ENCODE measurements around the gene NEDD9. TPM values are rescaled to one million over a fixed set of nuclear protein-coding genes. Genes with fewer than 3 reads are reported as not detected.

Gene NEDD9
- total RNA-seq, 2 donors from 2014 or later, result 63.5 to 64.9 TPM

DNA sequence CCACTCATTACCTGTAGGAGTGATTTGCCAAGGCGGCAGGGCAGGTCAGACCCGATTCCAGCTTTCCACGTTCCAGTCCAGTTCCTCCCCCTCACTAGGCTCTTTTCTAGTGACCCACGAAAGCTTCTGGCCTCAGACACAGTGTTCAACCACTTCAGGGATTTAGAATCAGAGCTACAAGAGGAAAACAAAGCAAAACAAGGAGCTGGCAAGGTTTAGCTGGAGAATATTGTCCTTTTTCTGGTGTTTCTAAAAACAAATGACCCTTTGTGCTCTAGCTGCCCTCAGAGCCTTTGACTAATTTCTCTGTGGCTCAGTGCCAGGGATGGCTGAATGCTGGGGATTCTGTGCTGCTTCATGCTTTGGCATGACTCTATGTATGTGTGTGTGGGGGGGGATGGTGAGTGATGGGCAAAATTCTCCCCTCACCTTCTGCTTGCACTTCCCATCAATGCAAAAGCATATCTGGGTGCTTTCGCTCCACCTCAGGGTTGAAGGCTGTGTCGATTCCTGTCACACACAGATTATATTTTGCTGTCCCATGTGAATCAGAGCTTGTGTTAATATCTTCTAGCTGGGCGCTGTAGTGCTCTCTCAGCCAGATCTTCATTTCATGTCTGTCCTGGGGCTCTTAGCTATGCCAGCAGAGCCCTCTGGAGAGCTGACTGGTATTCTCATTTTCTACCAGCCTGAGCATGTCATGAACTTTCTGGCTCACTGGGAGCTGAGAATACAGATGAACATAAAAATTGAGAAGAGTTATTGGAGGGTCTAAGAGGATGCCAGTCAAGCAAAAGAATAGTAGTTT, 19.3 kb upstream of the NEDD9 start:
- no peak overlapping the region for H3K27ac Mint-ChIP-seq
- no peak for ATAC-seq
- H3K36me3 Mint-ChIP-seq (ENCODE audit: low read depth), result peaks cover 7% of the 10 kb centered on the region
- peaks cover 2% of the 10 kb centered on the region for H3K9me3 ChIP-seq (ENCODE audit: control insufficient read depth, low read length, poor library complexity, severe bottlenecking)
- H3K27me3 Mint-ChIP-seq, result no peaks in the 10 kb centered on the region
- no peak overlapping the region for H3K4me3 Mint-ChIP-seq
- H3K4me1 Mint-ChIP-seq, result peaks cover 4% of the 10 kb centered on the region
- DNase-seq, result no peak

DNA sequence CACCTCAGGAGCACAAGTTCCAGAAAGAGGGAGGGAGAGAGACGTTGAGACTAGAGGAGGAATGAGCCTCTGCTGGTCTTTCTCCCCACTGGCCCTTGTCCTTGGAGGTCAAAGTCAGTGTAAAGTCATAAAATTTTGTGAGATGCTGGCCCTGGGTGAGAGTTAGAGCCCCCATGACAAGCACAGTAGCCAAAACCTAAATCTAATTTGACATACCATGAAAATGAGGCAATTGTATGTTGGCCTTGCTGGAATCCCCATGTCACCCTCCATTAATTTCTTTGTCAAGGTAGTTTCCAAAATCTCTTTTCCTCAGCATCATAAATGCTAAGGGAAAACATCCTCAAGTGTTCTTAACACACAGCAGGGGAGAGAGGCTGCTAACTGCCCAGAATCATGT, 17.6 kb upstream of the NEDD9 start:
- DNase-seq, result no peak
- Mint-ChIP-seq H3K4me3 (no peak overlapping the region), H3K27ac (no peak overlapping the region), H3K27me3 (no peaks in the 10 kb centered on the region), H3K36me3 (ENCODE audit: low read depth) (peaks cover 7% of the 10 kb centered on the region), H3K4me1 (peaks cover 3% of the 10 kb centered on the region)
- ATAC-seq, result no peak
- peaks cover 2% of the 10 kb centered on the region for H3K9me3 ChIP-seq (ENCODE audit: control insufficient read depth, low read length, poor library complexity, severe bottlenecking)

DNA sequence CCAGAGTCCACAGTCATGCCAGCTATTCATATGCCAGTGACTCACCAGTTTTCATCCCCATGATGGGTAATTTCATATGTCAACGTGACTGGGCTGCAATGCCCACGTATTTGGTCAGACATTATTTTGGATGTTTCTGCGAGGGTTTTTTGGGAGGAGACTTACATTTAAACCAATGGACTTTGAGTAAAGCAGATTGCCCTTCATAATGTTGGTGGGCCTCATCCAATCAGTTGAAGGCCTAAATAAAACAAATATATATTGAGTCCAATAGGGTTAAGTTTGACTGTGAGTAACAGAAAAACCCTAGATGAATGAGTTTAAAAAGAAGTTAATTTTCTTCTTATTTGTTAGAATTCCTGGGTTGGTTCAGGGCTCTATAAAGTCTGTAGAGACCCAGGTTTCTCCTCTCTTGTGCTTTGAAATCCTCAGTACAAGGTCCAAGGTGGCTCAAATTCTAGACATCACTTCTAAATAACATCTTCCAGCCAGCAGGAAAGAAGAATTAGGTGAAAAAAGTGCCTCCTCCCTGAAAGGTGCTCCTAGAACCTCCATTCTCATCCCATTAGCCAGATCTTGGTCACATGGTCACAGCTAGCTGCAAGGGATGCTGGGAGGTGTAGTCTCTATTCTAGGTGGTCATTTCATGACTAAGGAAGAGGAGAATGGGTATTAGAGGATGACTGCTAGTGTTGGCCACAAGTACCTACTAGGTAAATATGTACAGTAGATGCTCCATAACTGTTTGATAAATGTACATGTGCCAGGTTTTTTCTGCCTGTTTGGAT, 16.7 kb upstream of the NEDD9 start:
- no peak overlapping the region for H3K27ac Mint-ChIP-seq
- DNase-seq (no peak), ATAC-seq (no peak)
- no peak overlapping the region for H3K4me3 Mint-ChIP-seq
- peaks cover 2% of the 10 kb centered on the region for H3K9me3 ChIP-seq (ENCODE audit: control insufficient read depth, low read length, poor library complexity, severe bottlenecking)
- H3K27me3 Mint-ChIP-seq, result no peaks in the 10 kb centered on the region
- H3K36me3 Mint-ChIP-seq (ENCODE audit: low read depth), result peaks cover 5% of the 10 kb centered on the region
- peaks cover 7% of the 10 kb centered on the region for H3K4me1 Mint-ChIP-seq

DNA sequence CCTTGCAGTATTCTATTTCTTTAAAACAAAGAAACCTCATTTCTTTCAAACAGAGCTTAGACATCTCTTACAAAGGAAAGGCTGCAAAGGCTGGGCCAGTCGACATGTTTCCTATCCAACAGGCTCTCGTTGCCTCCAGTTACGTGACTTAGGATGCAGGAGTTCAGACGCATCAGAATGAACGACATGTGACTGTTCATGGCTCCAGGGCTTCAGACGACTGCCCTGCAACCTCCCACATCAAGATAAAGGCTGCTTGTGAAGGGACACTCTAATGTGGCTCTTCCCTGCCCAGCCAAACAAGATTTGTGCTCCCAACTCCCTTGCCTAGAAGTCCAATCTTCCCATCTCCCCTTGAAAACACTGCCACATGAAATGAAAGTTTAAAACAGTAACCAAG, 14.3 kb upstream of the NEDD9 start:
- Mint-ChIP-seq H3K4me1 (peaks cover 4% of the 10 kb centered on the region), H3K4me3 (no peak overlapping the region), H3K27me3 (no peaks in the 10 kb centered on the region), H3K36me3 (ENCODE audit: low read depth) (peaks cover 8% of the 10 kb centered on the region), H3K27ac (no peak overlapping the region)
- no peak for ATAC-seq
- H3K9me3 ChIP-seq (ENCODE audit: control insufficient read depth, low read length, poor library complexity, severe bottlenecking), result peaks cover 2% of the 10 kb centered on the region
- DNase-seq, result no peak

DNA sequence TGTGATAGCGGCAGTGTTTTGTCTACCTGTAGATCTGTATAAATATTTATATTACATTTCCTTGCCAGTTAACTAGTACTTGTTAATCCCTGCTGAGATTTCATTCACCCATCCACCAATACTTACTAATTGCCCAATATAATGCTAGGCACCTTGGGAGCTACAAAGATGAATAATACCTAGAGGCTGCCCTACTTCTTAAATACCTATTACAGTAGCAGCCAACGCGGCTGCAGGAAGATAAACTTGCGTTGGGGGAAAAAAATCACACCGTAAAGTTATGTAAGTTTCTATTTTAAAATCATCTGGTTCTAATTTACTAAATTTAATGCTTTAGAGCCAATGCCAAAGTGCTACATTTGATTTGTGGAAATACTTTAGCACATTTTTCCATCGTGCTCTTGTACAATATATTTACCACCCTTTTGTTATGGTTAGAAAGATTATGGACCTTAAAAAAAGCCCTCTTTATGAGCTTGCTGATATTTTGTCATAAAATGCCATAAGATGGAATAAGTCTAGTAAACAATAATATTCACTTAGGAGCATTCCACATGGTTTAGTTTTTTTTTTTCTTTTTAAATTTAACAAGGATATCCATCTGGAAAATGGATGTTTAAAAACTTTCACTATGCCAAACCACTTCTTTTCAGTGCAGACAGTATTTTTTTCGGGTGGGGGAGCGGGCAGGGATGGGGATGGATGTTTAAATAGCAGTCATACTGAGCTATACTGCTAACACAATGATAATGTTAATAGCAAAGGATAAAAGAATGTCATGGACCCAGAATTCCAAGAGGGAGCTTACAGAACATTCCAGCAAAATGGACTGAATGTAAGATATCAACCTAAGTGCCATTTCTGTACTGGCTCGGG, 13.2 kb upstream of the NEDD9 start:
- peaks cover 9% of the 10 kb centered on the region for H3K36me3 Mint-ChIP-seq (ENCODE audit: low read depth)
- peaks cover 2% of the 10 kb centered on the region for H3K9me3 ChIP-seq (ENCODE audit: control insufficient read depth, low read length, poor library complexity, severe bottlenecking)
- no peak overlapping the region for H3K4me3 Mint-ChIP-seq
- peaks cover 4% of the 10 kb centered on the region for H3K4me1 Mint-ChIP-seq
- no peak for ATAC-seq
- DNase-seq, result no peak
- no peaks in the 10 kb centered on the region for H3K27me3 Mint-ChIP-seq
- no peak overlapping the region for H3K27ac Mint-ChIP-seq

DNA sequence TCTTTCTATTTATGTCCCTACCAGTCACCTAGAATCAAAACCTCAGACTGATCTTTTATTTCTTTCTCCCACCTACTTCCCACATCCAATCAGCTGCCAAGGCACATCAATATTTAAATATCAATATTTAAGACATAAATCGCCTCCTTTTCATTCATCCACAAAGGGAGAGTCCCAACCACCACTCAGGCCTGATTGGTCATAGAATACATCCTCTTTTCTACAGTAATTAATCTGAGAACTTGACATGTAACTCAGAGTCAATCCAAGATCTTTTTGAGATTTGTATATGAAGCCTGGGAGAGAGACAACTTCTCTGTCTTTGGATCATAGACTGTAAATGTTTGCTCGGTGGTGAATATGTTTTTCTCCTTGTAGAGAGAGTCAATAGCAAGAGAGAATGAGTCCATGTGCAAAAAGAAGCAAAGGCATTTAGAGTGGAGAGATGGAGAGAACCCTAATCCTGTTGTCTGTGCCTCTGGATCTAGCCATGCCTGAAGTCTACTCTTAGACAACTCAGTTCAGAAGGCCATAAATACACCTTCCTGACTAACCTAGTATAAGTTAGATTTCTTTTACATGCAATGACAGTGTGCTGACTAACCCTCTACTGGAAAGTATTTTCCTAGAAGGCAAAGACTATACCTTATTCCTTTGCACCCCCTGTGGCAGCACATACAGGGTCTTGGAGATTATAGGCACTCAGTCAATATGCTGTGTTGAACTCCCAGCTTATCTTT, 12.1 kb upstream of the NEDD9 start:
- peaks cover under 1% of the 10 kb centered on the region for H3K9me3 ChIP-seq (ENCODE audit: control insufficient read depth, low read length, poor library complexity, severe bottlenecking)
- H3K4me3 Mint-ChIP-seq, result no peak overlapping the region
- H3K36me3 Mint-ChIP-seq (ENCODE audit: low read depth), result peaks cover 9% of the 10 kb centered on the region
- H3K27ac Mint-ChIP-seq, result no peak overlapping the region
- no peak for DNase-seq
- no peaks in the 10 kb centered on the region for H3K27me3 Mint-ChIP-seq
- peaks cover 4% of the 10 kb centered on the region for H3K4me1 Mint-ChIP-seq
- ATAC-seq, result no peak

DNA sequence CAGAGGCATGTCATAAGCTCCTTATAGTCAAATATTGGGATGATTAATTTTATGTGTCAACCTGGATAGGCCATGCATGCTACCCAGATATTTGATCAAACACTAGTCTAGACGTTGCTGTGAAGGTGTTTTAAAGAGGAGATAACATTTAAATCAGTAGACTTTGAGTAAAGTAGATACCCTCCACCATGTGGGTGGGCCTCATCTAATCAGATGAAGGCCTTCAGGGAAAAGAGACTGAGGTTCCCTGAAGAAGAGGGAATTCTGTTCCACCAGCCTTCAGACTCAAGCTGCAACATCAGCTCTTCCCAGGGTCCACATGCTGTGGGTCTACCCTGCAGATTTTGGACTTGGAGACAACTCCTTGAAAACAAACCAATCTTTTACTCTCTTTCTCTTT, 11.4 kb upstream of the NEDD9 start:
- ATAC-seq (no peak), DNase-seq (no peak)
- H3K27ac Mint-ChIP-seq, result no peak overlapping the region
- peaks cover 4% of the 10 kb centered on the region for H3K4me1 Mint-ChIP-seq
- H3K4me3 Mint-ChIP-seq, result no peak overlapping the region
- no peaks in the 10 kb centered on the region for H3K9me3 ChIP-seq (ENCODE audit: control insufficient read depth, low read length, poor library complexity, severe bottlenecking)
- H3K27me3 Mint-ChIP-seq, result no peaks in the 10 kb centered on the region
- H3K36me3 Mint-ChIP-seq (ENCODE audit: low read depth), result peaks cover 9% of the 10 kb centered on the region

DNA sequence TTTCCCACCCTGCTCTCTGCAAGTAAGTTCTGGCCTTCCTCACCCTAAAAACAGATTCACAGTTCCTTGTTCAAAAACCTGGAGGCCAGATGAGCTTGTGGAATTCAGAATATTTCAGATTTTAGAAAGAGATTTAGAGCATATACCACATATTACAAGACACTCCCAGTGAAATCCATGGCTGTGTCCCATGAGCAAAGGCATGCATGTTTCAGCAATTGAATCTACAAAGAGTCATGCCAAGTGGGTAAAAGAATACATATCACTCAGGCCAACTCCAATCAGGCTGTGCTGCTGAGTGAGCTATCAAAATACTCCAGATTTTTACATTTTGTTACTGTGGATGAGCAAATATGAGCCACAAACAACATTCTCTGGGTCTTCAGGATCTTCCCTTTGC, 10.2 kb upstream of the NEDD9 start:
- DNase-seq (no peak), ATAC-seq (no peak)
- Mint-ChIP-seq H3K36me3 (ENCODE audit: low read depth) (peaks cover 6% of the 10 kb centered on the region), H3K27ac (peak overlapping the region; percentile 30), H3K27me3 (no peaks in the 10 kb centered on the region), H3K4me3 (no peak overlapping the region), H3K4me1 (peaks cover 4% of the 10 kb centered on the region)
- no peaks in the 10 kb centered on the region for H3K9me3 ChIP-seq (ENCODE audit: control insufficient read depth, low read length, poor library complexity, severe bottlenecking)

DNA sequence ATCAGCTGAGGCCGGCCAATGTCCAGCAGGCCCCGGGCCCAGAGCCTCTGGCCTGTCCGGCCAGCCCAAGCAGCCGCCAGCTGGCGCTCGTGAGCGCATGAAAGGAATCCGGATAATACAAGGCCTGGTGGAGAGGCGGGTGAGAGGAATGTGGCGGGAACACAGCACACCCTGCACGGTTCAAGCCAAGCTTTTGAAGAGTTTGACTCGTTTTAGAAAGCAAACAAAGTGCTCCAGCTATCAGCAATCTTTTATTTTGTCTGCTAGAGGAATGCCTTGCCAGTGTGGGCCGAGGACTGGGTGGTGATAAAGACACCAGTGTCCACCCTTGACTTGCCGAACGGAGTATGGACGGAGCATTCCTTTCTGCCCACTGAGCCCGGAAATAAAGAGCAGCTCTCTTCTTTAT, 9.3 kb upstream of the NEDD9 start:
- Mint-ChIP-seq H3K27me3 (no peaks in the 10 kb centered on the region), H3K4me3 (no peak overlapping the region), H3K4me1 (peaks cover 8% of the 10 kb centered on the region), H3K27ac (no peak overlapping the region), H3K36me3 (ENCODE audit: low read depth) (peaks cover 6% of the 10 kb centered on the region)
- no peak for DNase-seq
- ATAC-seq, result no peak
- H3K9me3 ChIP-seq (ENCODE audit: control insufficient read depth, low read length, poor library complexity, severe bottlenecking), result no peaks in the 10 kb centered on the region

DNA sequence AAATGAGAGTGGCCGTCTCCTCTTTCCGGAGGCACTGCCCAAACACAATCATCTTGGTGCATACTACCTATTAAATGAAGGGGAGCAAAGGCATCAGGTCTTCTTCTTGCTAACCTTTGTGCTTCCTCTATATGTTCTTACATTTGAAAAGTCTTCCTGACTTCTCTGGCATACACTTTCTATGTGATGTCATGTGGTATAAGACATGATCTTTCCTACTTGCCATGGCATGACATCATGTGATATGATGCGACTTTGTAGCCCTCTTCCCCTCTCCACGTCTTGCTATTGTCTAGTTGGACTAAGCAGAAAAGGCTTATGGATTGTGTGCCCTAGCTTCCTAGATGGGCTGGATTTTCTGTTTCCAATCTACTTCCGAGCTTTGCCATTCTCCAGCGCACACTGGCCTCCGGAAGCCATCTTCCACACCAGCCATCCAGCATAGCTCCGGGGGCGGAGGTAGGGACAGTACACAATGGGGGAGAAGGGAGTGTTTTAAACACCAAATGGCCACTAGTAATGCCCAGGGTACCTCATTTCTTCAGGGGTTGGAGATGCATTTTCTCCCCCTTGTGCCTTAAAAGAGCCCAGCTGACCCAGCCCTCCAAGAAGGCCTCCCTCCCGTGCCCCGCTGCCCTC, 8.8 kb upstream of the NEDD9 start:
- peaks cover 13% of the 10 kb centered on the region for H3K4me1 Mint-ChIP-seq
- H3K9me3 ChIP-seq (ENCODE audit: control insufficient read depth, low read length, poor library complexity, severe bottlenecking), result no peaks in the 10 kb centered on the region
- DNase-seq (no peak), ATAC-seq (no peak)
- no peaks in the 10 kb centered on the region for H3K27me3 Mint-ChIP-seq
- H3K36me3 Mint-ChIP-seq (ENCODE audit: low read depth), result peaks cover 6% of the 10 kb centered on the region
- H3K4me3 Mint-ChIP-seq, result no peak overlapping the region
- H3K27ac Mint-ChIP-seq, result no peak overlapping the region

DNA sequence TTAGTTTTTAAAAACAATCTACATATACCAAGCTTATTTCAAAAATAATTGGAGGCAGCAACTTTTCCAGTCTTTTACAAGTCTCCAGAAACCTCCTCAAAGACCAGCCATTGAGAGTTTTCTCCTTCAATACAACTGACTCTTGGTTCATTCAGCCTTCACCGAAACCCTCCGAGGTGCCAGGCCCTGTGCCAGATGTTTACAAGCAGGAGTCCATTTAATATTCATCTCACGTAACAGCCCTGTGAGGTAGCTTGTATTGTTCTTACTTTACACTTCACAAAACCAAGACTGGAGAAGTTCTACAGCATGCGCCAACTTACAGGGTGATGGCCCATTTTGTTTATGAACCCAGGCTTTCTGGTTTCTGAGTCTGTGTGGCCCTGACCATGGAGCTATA, 5.5 kb upstream of the NEDD9 start:
- no peaks in the 10 kb centered on the region for H3K9me3 ChIP-seq (ENCODE audit: control insufficient read depth, low read length, poor library complexity, severe bottlenecking)
- no peaks in the 10 kb centered on the region for H3K27me3 Mint-ChIP-seq
- DNase-seq, result no peak
- peaks cover 3% of the 10 kb centered on the region for H3K36me3 Mint-ChIP-seq (ENCODE audit: low read depth)
- no peak overlapping the region for H3K4me3 Mint-ChIP-seq
- no peak for ATAC-seq
- H3K27ac Mint-ChIP-seq, result peak overlapping the region; percentile 99
- H3K4me1 Mint-ChIP-seq, result peaks cover 27% of the 10 kb centered on the region

DNA sequence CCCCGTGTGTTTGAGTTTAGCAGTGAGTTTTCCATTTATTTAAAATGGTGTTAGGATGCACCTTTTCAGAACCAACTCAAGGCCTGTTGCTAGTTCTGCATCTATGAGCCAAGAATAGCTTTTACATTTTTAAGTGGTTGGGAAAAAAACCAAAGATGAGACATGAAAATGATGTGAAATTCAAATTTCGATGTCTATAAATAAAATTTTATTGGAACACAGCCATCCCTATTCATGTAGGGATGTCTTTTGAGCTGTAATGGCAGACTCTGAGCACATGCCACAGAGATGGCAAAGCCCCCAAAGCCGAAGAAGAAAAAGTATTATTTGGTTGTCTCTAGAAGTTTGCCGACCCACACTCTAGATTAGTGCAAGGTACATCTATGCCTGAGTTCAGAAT, 5.0 kb upstream of the NEDD9 start:
- Mint-ChIP-seq H3K4me1 (peaks cover 31% of the 10 kb centered on the region), H3K36me3 (ENCODE audit: low read depth) (peaks cover 3% of the 10 kb centered on the region), H3K27me3 (no peaks in the 10 kb centered on the region), H3K4me3 (no peak overlapping the region), H3K27ac (peak overlapping the region; percentile 99)
- H3K9me3 ChIP-seq (ENCODE audit: control insufficient read depth, low read length, poor library complexity, severe bottlenecking), result no peaks in the 10 kb centered on the region
- no peak for DNase-seq
- no peak for ATAC-seq
